NCI-H146 treated with DMSO at 0.1 percent for 48 hours (cell line): ENCODE data around the gene CLASP1.
"Not testable (repeated sequence)": the region's sequence is repeated elsewhere in the genome, so short reads cannot be mapped to it uniquely, and the experiment has no call there.

Experiments
- DNase-seq: peaks from one replicate; lab custom pipeline; 2025; ENCODE audit not compliant: unreplicated experiment; lab: John Stamatoyannopoulos, UW

CLASP1 gene

GRCh38 chr2:121649149-121649595 is at the start of gene CLASP1:
Gene CLASP1 (minus strand): TSS chr2:121649462. CDS start chr2:121605895, 43,567 bp downstream.
- DNase-seq: peak; percentile 97

DNA sequence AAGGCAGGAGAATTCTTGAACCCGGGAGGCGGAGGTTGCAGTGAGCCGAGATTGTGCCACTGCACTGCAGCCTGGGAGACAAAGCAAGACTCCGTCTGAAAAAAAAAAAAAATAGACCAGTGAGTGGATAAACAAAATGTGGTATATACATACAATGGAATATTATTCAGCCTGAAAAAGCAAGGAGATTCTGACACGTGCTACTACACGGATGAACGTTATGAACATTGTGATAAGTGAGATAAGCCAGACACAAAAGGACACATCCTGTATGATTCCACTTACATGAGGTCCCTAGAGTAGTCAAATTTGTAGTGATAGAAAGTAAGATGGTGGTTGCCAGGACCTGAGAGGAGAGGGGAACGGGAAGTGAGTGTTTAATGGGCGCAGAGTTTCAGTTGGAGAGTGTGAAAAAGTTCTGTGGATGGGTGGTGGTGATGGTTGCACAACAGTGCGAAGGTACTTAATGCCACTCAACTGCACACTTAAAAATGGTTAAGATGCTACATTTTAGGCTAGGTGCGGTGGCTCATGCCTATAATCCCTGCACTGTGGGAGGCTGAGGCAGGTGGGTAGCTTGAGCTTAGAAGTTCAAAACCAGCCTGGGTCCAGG is 49.2 kb upstream of the CLASP1 start:
- no peak for DNase-seq

DNA sequence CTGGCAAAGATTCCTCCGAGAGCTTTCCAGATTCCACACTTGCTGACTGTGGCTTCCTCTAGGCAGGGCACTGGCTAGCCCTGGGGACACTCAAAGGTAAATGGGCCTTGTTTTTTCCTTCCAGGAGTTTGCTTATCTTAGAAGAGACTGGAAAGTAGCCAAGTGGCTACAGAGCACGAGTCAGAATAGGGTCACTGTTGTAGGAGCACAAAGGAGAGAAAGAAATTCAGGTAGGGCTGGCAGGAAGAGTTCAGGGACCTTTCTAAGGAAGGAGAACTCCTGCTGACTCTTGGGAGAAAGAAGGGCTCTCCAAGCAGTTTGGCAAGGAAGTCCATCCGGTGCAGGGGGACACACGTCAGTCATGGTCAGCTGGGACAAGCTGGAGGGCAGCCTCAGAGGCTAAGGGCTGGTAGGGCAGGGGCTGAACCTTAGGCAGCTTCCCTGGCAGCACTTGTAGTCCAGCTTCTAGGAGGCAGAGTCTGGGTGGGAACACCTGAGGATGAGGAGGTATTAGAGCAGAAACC is 47.9 kb upstream of the CLASP1 start:
- no peak for DNase-seq

DNA sequence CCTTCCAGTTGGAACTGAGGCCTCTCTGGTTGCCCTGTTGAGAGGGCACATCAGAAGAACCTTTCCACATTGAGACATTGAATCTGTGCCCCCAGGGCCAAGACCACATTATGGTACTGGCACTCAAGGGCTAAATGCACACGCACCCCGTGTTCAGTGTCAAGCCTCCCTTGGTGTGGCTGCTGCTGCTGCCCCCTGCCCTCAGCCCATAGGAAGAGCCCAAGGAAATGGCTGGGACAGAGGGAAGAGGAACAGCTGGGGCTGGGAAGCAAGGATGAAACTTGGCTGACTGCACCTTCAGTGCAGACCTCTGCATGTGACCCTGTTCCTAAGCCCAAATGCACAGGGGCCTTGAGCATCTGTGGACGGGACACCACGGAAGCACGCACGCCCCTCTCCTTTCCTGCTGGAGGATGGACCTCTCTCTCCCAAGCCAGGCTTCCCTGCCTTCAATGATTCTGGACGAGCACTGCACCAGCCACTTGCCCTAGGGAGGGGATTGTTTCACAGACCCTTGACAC is 47.2 kb upstream of the CLASP1 start:
- DNase-seq: no peak

GRCh38 chr2:121695171-121695451 is 45.8 kb upstream of the CLASP1 start:
- DNase-seq: no peak

DNA sequence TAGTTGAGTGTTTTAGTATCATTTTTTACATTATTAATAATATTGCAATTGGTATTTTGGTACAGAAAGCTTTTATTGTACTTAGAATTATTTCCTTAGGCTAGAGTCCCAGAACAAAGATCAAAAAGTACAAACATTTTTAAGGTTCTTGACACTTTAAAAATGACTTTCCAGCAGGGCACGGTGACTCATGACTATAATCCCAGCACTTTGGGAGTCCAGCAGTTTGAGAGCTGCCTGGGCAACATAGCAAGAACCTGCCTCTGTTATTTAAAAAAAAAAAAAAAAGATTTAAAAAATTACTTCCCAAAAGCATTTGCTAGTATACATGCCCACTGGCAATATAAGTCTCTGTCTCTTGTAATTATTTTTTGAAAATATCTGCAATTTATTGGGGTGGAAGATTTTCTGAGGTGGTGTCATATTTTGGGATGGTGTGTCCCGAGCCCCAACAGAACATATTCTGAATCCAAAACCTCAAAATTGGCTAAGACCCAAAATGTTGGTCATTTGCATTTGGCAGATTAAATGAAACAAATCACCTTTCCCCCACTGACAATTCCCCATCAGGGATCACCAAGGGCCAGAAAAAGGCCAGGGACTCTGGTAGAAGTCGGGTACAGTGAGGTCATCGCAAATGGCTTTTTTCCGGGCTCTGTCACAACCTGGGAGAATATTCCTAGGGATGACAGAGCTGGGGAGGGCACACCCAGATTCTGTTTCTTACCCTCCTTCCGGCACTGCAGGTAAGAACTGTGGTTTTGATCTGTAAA is 45.3 kb upstream of the CLASP1 start:
- no peak for DNase-seq

- DNase-seq: not testable (repeated sequence)
These were observed 41.3 kb upstream of the CLASP1 start for GRCh38 chr2:121690572-121690971.

- no peak for DNase-seq
These were observed 40.8 kb upstream of the CLASP1 start for GRCh38 chr2:121690095-121690494.

- peak; percentile 96 for DNase-seq
These were observed 40.1 kb upstream of the CLASP1 start for GRCh38 chr2:121689356-121689755.

DNA sequence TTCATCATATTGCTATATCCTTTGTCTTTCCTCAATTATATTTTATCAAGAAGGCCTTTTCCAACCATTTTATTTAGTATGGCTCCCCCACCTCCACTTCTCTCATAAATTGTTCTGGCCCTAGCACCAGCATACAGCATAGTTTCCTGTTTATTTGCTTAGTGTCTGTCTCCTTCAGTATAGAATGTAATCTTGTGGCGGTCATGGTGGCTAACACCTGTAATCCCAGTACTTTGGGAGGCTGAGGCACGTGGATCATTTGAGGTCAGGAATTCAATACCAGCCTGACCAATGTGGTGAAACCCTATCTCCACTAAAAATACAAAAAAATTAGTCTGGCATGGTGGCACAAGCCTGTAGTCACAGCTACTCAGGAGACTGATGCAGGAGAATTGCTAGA is 39.6 kb upstream of the CLASP1 start:
- DNase-seq: peak; percentile 10

GRCh38 chr2:121686902-121687301 is 37.6 kb upstream of the CLASP1 start:
- no peak for DNase-seq

DNA sequence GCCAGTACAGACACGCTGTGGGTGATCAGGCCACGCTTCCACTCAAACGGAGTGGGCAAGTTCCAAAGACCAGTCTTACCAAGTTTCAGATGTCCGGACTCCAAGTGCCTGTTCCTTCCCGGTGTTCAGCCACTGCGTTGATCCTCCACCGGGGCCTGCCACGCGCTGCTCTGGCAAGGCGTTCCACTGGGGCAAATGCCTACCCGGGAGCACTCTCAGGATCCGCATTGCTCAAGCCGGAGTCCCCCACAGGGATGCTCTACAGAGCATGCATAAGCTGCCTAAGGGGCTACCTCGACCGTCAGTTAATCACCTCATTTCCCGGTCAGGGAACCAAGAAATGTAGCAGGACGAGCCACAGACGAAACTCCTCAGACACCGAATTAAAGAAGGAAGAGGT is 37.0 kb upstream of the CLASP1 start:
- no peak for DNase-seq

GRCh38 chr2:121682396-121683298 is 33.4 kb upstream of the CLASP1 start:
- no peak for DNase-seq

DNA sequence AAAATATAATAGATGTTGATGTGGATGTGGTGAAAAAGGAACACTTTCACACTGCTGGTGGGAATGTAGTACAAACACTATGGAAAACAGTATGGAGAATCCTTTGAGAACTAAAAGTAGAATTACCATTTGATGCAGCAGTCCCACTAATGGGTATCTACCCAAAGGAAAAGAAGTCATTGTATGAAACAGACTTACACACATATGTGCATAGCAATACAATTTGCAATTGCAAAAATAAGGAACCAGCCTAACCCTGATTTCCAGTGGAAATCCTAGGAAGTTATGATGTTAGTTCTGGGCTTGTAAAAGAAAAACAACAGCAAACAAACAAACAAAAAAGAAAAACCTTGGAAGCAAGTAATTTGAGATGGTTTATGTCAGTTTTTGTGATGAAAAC is 28.6 kb upstream of the CLASP1 start:
- DNase-seq: no peak

DNA sequence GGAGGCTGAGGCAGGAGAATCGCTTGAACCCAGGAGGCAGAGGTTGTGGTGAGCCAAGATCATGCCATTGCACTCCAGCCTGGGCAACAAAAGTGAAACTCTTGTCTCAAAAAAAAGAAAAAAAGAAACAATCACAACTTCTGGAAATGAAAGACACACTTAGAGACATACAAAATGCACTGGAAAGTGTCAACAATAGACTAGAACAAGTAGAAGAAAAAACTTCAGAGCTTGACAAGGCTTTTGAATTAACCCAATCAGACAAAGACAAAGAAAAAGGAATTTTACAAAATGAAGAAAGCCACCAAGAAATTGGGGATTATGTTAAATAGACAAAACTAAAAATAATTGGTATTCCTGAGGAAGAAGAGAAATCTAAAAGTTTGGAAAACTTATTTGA is 22.4 kb upstream of the CLASP1 start:
- DNase-seq: not testable (repeated sequence)

- DNase-seq: no peak
These were observed 20.9 kb upstream of the CLASP1 start for GRCh38 chr2:121670181-121670580.

DNA sequence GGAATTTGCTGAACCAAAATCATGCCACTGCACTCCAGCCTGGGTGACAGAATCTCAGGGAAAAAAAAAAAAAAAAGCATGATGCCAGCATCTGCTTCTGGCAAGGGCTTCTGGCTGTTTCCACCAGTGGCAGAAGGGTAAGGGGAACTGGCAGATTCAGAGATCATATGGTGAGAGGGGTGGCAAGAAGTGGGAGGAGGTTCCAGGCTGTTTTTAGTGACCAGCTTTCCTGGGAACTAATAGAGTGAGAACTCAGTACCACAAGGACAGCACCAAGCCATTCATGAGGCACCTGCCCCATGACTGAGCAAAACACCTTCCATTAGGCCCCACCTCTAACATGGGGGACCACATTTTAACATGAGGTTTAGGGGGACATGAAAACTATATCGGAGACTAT is 18.4 kb upstream of the CLASP1 start:
- no peak for DNase-seq

DNA sequence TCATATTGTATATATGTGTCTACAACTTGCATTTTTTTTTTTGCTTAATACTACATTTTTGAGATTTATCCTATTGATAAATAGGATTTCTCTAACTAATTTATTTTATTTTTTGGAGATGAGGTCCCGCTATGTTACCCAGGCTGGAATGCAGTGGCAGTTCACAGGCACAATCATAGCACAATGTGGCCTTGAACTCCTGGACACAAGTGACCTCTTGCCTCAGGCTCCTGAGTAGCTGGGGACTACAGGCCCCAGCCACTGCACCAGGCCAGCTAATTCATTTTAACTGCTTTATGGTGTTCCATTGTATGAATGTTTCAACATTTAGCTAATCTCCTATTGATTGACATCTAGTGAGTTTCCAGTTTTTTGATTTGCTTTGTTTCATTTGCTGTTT is 16.8 kb upstream of the CLASP1 start:
- DNase-seq: no peak

DNA sequence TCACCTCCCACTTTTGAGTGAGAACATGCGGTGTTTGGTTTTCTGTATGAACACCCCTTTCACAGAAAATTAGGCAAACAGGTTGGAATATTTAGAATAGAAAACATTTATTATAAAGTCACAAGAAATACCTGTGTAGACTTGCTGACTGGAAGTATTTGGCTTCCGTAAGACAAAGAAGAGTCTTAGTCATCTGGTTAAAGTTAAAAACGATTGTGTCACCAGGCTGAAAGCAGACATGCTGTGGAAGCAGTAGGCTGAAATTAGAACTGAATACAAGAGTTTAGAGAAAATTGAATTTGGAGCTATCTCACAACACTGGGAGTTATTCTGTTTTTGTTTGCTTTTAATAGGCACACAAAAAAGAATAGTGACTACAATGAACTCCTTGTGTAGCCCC is 16.2 kb upstream of the CLASP1 start:
- DNase-seq: no peak

DNA sequence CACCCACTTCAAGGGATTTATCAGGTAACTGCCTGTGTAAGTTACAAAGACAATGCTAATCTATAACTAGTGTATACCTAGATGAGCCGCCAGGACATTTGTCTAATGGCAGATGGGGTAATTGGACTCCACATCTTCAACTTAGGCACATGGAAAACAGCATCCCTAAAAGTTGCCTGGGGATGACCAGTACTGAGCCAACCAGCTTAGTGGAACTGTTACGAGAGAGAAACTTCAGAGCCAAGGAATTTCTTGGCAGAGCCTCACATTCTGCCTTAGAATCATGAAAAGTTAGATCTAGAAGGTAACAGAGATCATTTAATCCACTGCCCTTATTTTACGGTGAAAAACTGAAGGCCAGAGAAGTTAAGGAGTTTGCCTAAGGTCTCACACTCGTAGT is 15.5 kb upstream of the CLASP1 start:
- no peak for DNase-seq

DNA sequence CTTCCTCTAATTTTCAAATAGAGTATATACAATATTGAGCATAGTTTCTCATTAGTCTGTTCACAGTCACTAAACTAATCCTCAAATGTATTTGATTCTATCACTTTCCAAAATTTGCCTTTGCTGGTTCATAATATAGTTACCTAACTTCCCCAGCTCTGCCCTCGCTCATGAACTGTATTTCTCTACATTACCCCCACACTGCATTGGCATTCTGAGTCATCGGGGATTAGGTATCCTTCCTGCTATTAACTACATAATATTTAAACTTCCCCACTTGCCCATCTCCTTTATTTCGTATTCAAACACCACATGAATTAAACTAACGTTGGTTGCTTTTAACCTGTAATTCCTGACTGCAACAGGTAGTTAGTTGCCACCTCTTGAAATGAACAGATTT is 14.8 kb upstream of the CLASP1 start:
- no peak for DNase-seq
